Fibroblast of pulmonary artery (primary cell): ENCODE measurements around the gene GNS.

Experiments
- DNase-seq: peaks from one replicate; pipeline ENCODE4 v3.0.0-alpha.2; 2010; ENCODE audit warnings: low read depth
- H3K4me3 ChIP-seq: replicated peaks from 2 replicates; pipeline ENCODE4 v1.5.1; 2011; ENCODE audit warnings: low read depth, mild to moderate bottlenecking, control low read depth, low read length, moderate library complexity
- TF ChIP-seq, protein P1 (sequence below): IDR thresholded peaks from 2 replicates; pipeline ENCODE4 v1.5.1; 2011; ENCODE audit warnings: mild to moderate bottlenecking, control low read depth, low read length, inconsistent platforms; ENCODE audit errors: missing control alignments

GNS gene

DNA sequence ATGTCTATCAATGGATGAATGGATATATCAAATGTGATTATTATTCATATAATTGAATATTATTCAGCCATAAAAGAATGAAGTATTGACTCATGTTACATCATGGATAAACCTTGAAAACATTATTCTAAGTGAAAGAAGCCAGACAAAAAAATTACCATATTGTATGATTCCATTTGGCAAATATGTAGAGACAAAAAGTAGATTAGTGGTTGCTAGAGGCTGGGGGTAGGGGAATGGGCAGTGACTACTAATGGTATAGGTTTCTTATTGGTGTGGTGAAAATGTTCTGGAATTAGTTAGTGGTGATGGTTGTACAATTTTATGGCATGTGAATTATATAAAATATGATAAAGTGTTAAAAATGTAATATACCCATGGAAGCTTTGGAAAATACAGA lies 31.8 kb upstream of the GNS start:
- DNase-seq, result no peak
- no peak overlapping the region for H3K4me3 ChIP-seq
- TF ChIP-seq, protein P1, sequence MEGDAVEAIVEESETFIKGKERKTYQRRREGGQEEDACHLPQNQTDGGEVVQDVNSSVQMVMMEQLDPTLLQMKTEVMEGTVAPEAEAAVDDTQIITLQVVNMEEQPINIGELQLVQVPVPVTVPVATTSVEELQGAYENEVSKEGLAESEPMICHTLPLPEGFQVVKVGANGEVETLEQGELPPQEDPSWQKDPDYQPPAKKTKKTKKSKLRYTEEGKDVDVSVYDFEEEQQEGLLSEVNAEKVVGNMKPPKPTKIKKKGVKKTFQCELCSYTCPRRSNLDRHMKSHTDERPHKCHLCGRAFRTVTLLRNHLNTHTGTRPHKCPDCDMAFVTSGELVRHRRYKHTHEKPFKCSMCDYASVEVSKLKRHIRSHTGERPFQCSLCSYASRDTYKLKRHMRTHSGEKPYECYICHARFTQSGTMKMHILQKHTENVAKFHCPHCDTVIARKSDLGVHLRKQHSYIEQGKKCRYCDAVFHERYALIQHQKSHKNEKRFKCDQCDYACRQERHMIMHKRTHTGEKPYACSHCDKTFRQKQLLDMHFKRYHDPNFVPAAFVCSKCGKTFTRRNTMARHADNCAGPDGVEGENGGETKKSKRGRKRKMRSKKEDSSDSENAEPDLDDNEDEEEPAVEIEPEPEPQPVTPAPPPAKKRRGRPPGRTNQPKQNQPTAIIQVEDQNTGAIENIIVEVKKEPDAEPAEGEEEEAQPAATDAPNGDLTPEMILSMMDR, result no peak

DNA sequence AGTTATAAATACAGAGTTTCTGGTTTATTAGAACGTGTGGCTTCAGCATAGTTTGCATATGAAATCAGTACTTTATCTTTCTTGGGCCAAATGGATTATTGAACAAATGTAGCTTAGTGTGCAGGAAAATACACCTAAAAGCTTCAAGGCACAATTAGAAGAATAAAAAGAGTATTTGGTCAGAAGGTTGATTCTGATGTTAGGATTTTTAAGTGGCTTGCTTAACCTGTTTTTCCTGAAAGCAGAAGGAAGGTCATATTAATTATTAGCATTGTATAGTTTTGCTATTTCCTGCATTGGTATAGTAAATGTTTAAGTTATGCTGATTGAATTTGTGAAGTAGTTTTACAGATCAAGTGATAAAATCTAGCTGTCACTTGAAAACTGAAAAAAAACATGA lies 31.0 kb upstream of the GNS start:
- TF ChIP-seq, protein P1, result no peak
- H3K4me3 ChIP-seq, result no peak overlapping the region
- DNase-seq, result no peak

DNA sequence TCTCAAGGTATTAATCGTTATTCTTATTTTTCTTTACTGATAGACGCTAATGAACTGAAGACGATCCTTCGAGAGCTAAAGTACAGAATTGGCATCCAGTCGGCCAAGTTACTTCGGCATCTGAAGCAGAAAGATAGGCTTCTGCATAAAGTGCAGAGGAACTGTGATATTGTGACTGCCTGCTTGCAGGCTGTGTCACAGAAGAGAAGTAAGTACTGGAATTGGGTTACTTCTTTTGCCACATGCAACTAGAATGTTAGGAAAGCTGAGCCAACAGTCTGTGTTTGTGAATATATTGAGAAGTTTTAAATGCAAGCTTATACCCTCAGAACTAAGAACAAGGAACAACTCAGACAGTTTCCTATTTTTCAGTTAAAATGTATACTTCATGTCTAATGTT lies 26.6 kb upstream of the GNS start:
- H3K4me3 ChIP-seq, result no peak overlapping the region
- TF ChIP-seq, protein P1, result no peak

DNA sequence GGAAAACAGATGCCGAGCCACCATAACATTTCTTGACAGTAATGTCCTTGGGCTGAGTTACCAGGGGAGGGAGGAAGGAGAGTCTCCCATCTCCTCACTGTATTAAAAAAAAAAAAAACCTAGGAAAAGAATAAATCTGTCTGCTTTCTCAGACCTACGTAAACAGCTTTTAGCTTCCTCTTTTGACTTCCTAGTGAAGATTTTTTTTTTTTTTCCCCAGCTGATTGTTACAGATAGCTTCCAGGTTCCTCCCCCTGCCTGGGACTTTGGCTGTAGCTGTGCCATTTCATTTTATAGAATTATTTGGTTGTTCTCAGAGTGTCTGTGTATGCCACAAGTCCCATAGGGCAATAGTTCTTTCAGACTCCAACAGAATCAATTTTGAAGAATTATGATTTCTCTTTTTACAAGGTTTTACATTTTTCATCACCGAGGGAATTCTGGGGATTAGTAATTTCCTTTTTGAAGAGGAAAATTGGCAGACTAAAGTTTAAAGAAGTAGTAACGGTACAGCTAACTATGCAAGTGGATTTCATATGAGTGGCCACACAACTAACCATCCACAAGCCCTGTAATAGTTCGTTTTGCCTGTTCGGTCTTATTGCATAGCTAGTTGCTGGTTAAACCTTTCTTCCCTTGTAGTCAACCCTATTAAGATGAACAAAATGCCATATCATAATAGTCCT lies 23.1 kb upstream of the GNS start:
- TF ChIP-seq, protein P1, result no peak
- no peak for DNase-seq
- no peak overlapping the region for H3K4me3 ChIP-seq

More for the DNA sequence above, 26.6 kb upstream of the GNS start:
- no peak for DNase-seq

DNA sequence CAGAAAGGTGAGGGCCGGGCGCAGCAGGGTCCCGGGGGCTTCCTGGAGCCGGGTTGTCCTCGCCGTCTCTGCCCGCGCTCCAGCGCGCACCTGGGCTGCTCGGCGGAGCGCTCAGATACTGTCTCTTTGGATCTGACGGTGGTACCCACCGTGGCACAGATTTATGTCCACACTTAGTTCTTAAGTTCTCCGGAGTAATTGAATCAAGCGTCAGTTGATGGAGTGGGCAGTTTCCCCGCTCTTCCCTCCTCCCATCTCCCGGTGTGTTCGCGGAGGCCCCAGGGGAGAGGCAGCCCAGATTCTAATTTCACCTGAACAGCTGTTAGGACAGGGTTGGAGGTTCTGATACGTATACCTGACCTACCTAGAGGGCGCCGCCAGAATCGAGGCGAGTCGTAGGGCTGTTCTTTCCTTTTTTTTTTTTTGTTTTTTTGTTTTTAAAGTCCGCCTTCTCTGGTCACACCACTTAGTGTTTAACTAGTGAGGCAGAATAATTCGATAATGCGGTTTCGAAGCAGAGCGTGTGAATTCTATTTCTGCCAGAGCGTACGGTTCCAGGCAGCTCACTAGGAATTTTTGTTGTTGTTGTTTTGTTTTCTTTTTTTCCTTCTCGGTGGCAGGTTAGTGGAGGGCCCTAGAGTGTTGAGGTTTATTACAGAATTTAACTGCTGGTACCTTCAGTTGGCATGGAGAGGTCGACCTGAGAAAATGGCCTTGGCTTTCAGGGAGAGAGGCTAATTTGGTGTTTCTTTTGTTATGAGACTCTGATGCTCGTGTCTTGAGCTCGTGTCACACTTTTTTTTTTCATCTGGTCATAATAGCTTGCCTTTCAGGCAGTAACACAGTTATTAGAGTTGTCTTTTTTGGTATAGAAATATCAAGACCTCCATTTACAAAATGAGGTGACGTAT lies 22.3 kb upstream of the GNS start:
- DNase-seq, result no peak
- no peak overlapping the region for H3K4me3 ChIP-seq
- TF ChIP-seq, protein P1, result no peak

DNA sequence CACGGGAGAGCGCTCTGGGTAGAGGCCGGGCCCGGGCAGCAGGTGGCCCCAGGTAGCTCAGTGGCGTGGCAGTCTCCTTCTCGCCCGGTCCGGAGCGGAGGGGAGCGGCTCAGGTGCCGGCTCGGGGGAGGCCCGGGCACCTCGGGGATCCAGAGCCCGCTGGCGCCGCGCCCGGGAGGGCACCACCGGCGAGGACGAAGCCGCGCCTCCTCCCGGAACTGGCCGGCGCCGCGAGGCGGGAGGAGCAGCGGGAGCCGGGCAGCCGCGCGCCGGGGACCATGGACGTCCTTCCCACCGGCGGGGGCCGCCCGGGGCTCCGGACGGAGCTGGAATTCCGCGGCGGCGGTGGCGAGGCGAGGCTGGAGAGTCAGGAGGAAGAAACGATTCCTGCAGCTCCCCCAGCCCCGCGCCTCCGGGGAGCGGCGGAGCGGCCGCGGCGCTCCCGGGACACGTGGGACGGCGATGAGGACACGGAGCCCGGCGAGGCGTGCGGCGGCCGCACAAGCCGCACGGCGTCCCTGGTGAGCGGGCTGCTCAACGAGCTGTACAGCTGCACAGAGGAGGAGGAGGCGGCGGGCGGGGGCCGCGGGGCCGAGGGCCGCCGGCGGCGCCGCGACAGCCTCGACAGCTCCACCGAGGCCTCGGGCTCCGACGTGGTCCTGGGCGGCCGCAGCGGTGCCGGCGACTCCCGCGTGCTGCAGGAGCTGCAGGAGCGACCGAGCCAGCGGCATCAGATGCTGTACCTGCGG lies 21.5 kb upstream of the GNS start:
- DNase-seq, result no peak
- TF ChIP-seq, protein P1, result no peak
- H3K4me3 ChIP-seq, result peak overlapping the region; percentile 14
